AG09309 (cell line): Measurements from ENCODE around the gene SLC35E1.

ENCODE experiments used
- DNase-seq: peaks from one replicate; pipeline ENCODE4 v3.0.0-alpha.2; 2010; ENCODE audit warnings: low read depth
- H3K4me3 ChIP-seq: 2 replicates; pipeline ENCODE4 v1.5.1; 2011; ENCODE audit warnings: mild to moderate bottlenecking, low read depth, low read length, moderate library complexity; ENCODE audit not compliant: control insufficient read depth
- TF ChIP-seq, protein P1 (sequence below): IDR thresholded peaks from 2 replicates; pipeline ENCODE4 v1.5.1; 2011; ENCODE audit warnings: mild to moderate bottlenecking, low read depth, low read length, inconsistent platforms; ENCODE audit not compliant: insufficient read depth, control insufficient read depth; ENCODE audit errors: missing control alignments

The SLC35E1 gene

DNA sequence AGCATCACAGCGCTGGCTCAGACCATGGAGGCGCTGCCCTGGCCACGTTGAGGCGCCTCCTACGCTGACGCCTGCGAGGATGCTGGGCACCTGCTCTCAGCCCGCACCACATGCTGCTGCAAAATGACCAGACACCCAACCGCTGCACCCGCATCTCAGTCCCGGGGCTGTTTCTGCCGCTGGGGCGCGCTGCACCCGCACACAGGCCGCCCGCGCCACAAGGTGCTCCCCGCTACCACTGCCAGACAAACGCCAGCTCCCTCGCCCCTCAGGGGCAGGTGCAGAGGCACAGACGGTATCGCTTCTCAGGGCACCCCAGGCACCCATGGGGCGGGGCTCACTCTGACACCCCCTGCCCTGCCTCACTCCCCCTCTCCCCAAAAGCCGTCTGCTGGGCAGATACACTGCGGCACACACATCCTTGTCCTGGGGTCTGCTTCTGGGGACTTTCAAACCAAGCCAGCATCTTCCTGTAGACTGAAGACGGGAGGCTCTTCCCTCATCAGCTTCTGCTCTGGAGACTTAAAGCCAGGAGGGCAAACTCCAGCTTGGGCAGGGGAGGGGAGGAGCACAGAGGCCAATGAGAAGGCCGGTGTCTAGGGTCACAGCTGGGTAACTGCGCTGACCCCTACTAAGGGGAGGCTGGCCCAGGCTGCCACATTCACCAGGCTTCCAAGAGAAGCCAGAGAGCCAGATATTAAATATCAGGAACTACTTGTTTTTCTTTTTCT, 46.3 kb downstream of the SLC35E1 start:
- no peak for DNase-seq

DNA sequence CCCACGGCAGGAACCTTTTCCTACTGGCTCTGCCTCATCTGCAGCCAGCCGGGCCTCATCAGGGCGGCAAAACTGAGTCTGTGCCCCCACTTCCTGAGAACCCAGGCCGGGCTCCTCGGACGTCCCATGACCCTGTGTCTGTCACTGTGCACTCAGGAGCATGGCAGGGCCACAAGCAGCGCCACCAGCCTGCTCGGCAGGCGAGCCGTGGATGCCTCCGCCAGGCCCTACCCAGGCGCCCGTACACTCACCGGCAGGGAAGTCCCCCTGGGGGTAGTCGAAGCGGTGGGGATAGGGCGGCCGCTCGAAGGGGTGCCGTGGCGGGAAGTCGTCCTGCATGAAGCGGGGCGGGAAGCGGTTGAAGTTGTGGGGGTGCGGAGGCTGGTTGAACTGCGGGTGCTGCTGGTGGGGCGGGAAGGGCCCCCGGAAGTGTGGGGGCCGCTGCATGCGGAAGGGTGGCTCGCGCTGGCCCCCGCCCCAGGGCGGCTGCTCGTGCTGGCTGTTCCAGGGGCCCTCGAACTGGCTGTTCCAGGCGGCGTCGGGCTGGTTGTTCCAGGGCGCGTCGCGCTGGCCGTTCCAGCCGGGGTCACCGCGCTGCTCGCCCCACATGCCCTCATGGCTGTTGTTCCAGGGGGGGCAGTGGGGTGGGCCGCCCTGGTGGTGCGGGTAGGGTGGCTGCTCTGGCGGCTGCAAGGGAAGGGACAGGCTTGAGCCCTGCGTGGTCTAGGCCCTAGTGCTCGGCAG, 47.1 kb downstream of the SLC35E1 start:
- DNase-seq, result no peak
- H3K4me3 ChIP-seq, result no peak overlapping the region
- TF ChIP-seq, protein P1, sequence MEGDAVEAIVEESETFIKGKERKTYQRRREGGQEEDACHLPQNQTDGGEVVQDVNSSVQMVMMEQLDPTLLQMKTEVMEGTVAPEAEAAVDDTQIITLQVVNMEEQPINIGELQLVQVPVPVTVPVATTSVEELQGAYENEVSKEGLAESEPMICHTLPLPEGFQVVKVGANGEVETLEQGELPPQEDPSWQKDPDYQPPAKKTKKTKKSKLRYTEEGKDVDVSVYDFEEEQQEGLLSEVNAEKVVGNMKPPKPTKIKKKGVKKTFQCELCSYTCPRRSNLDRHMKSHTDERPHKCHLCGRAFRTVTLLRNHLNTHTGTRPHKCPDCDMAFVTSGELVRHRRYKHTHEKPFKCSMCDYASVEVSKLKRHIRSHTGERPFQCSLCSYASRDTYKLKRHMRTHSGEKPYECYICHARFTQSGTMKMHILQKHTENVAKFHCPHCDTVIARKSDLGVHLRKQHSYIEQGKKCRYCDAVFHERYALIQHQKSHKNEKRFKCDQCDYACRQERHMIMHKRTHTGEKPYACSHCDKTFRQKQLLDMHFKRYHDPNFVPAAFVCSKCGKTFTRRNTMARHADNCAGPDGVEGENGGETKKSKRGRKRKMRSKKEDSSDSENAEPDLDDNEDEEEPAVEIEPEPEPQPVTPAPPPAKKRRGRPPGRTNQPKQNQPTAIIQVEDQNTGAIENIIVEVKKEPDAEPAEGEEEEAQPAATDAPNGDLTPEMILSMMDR, result no peak

More for the DNA sequence above, 46.3 kb downstream of the SLC35E1 start:
- TF ChIP-seq, protein P1, result no peak
- no peak overlapping the region for H3K4me3 ChIP-seq

DNA sequence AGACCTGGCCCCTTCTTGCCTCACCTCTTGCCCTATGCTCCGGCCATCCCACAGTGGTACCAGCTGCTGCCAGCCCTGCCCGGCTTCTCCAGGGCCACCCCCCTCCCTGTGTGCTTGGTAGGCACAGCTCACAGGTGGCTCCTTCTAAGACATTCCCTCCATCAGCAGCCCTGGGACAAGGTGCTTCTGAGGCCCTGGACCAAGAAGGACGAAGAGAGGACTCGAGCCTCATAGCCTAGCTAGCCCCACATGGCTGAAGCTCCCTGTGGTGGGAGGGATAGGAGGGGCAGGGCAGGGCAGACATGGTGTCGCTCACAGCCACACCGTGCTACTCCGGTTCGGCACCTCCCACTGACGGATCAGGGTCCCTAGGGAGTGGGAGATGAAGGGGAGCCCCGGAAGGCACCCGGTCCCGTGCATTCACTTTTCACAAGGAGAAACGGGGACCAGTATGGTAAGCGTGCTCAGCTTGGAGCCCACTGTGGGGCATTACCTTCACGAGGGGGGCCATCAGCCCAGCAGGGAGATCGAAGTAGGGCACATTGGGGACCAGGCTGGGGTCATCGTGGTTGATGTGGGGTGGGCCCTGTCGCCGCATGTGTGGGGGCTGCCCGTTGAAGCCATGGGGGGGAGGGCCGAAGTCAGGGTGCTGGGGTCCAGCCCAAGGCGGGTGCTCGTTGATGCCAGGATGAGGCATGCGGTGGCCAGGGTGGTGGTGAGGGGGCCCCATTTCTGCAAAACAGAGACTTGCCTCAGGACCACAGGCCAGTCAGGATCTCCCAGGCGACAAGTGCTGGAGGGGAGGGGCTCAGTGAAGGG, 49.4 kb downstream of the SLC35E1 start:
- no peak for DNase-seq

DNA sequence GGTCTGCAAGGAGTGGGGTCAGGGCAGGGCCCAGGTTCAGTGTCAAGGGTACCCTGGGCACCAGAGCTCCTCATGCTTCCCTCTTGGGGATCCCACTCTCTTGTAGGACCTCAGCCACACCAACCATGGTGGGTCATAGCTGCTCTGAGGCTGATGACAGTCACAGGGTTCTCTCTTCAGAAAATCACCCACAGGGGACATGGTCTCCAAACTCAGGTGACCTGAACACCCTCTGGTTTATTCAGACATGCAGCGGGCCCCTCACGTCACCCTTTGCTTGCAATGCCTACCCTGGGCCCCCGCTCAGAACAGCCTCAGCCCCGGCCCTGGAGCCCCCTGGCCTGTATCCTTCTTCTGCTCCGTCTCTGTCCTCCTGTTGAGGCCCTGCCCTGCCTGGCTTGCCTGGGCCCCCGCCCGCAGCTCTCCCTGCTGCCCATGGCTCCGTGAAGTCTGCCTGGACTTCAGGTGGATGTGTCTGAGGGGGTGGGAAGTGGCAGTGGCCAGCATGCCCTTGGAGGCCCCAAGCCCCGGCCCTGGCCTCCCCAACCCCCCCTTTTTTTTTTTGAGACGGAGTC, 50.4 kb downstream of the SLC35E1 start:
- no peak overlapping the region for H3K4me3 ChIP-seq
- DNase-seq, result no peak
- TF ChIP-seq, protein P1, result no peak

More for the DNA sequence above, 49.4 kb downstream of the SLC35E1 start:
- TF ChIP-seq, protein P1, result no peak
- H3K4me3 ChIP-seq, result no peak overlapping the region

DNA sequence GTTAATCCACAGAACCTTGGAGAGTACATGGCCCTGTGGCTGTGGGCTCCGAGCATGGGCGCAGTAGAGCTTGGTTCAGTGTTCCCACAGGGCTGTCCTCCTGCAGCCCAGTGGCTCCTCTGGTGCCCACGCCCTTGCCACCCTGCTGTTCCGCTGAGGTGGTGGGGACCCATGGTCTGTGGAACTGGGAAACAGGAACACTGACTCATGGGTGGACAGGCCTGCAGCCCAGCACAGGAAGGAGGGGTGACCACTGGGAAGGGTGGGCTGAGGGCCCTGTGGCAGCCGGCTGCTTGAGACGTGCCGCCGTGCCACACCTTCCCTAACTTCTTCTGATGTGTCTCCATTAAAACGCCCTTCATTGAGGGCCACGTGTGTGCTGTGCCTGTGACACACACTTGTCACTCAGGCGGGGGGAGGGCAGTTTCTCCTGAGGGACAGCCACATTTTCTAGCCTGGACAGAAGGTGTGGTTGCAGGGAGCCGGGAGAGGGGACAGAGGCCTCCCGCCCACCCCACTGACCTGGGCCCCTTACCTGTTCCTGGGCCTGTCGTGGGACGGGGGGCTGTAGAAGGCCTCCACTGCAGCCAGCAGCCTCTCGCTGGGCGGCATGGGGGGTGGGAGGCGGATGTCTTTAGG, 51.1 kb downstream of the SLC35E1 start:
- no peak overlapping the region for H3K4me3 ChIP-seq
- TF ChIP-seq, protein P1, result no peak
- no peak for DNase-seq
